ENCODE results near the gene HEPACAM.

GRCh38 chr11:124884869-124885479 is 50.9 kb downstream of the HEPACAM start:
- TF ChIP-seq POLR2AphosphoS5 (IDR thresholded peaks at IDR 0.05), result peak in 1 of 2 donors; percentile 49
- TF ChIP-seq CTCF (IDR thresholded peaks at IDR 0.05), result no peak
- no peak for TF ChIP-seq POLR2A (IDR thresholded peaks at IDR 0.05)

Data from upper lobe of left lung (tissue), 4 donors.